Gastrocnemius medialis (tissue), 4 donors: ENCODE data around the gene PRKN. TPM values are rescaled to one million over a fixed set of nuclear protein-coding genes. Genes with fewer than 3 reads are reported as not detected.
"Not testable (repeated sequence)": the region's sequence is repeated elsewhere in the genome, so short reads cannot be mapped to it uniquely, and the experiment has no call there.

ENCODE experiments used
- ATAC-seq, 2 donors: fragments of 150-250 bp; one replicate each; pipeline ENCODE4 v1.9.1; 2016
- DNase-seq, 2 donors: peaks; one replicate each; pipeline ENCODE4 v3.0.0-alpha.2; 2019
- H3K27ac ChIP-seq, 4 donors: fragments of 200-600 bp; sonication (generic); 1 replicate in 1 of 4; 2 replicates in 3 of 4; pipeline ENCODE4 v1.5.1; 2016 to 2018; ENCODE audit warnings: mild to moderate bottlenecking in 2 of 4, moderate library complexity in 1 of 4
- H3K27me3 ChIP-seq, 3 donors: fragments of 200-600 bp; sonication (generic) in 2 of 3; 1 replicate in 1 of 3; 2 replicates in 2 of 3; pipeline versions ENCODE4 v1.5.1 to v1.6.0; 2016 to 2019; ENCODE audit warnings: mild to moderate bottlenecking in 1 of 3, moderate library complexity in 1 of 3
- H3K36me3 ChIP-seq, 2 donors: fragments of 200-600 bp; sonication (generic) in 1 of 2; one replicate each; pipeline ENCODE4 v1.5.1; 2017 to 2018
- H3K4me1 ChIP-seq, 2 donors: fragments of 200-600 bp; sonication (generic) in 1 of 2; one replicate each; pipeline ENCODE4 v1.5.1; 2016 to 2017; ENCODE audit warnings: mild to moderate bottlenecking in 2 of 2
- H3K4me3 ChIP-seq, 4 donors: fragments of 200-600 bp; sonication (generic) in 3 of 4; 1 replicate in 1 of 4; 2 replicates in 3 of 4; pipeline ENCODE4 v1.5.1; 2016 to 2019; ENCODE audit warnings: mild to moderate bottlenecking in 2 of 4
- H3K9me3 ChIP-seq, 3 donors: fragments of 200-600 bp; sonication (generic) in 2 of 3; 1 replicate in 1 of 3; 2 replicates in 2 of 3; pipeline ENCODE4 v1.5.1; 2016 to 2019
- CTCF ChIP-seq, 5 experiments: fragments of 450-650 bp in 3 of 5; fragments of 200-600 bp in 2 of 5; sonication (generic) in 2 of 5; IDR thresholded peaks in 4 of 5; conservative IDR thresholded peaks in 1 of 5; 1 replicate in 4 of 5; 2 replicates in 1 of 5; pipeline ENCODE4 v1.5.1; 2016 to 2019; ENCODE audit warnings: antibody characterized with exemption in 5 of 5, mild to moderate bottlenecking in 3 of 5, moderate library complexity in 3 of 5
- POLR2A ChIP-seq, 2 donors: fragments of 450-650 bp; IDR thresholded peaks; one replicate each; pipeline ENCODE4 v1.6.1; 2017; ENCODE audit warnings: antibody characterized with exemption in 2 of 2, mild to moderate bottlenecking in 2 of 2, moderate library complexity in 2 of 2
- in situ Hi-C, 4 donors: fragments of 200-750 bp; cut with MboI; loops; one replicate each; pipeline versions ENCODE4 v1.15.0 to v1.8.0; 2017; ENCODE audit warnings: low sequenced_read_pairs in 4 of 4
- intact Hi-C: fragments of 100-400 bp; cut with DNase I; formaldehyde crosslinking; loops from one replicate; pipeline ENCODE4 v1.15.1; 2023; ENCODE audit warnings: low total_unique reads
- total RNA-seq, 4 donors: library from RNA; depleted of rRNA; stranded (reverse); fragments of >200 nt; gene quantifications; one replicate each; pipeline versions ENCODE4 v1.1.0 to v1.2.3, GENCODE V29; 2016

Gene PRKN
- total RNA-seq, 4 donors from 2014 or later = 8.4 to 21.6 (median 13.7) TPM

DNA sequence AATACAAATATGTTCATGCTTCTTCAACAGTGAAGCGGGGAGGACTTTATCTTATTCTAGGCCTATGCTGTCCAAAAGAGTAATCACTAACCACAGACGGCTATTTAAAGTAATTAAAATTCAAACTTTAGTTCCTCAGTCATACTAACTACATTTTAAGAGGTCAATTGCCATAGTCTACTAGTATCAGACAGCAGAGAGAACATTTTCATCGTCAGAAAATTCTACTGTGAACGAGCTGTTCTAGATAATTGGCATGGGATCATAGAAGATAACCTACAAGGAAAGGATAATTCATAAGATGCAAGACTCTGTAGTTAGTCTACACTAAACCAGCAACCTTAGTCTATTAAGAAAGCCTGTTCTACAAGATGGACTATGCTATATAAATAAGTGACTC is 44.4 kb downstream of the PRKN start:
- no peak overlapping the region for H3K27ac ChIP-seq
- ATAC-seq (no peak), DNase-seq (no peak)
- intact Hi-C loops = no loop called here
- in situ Hi-C loops = no loop called here
- no peaks in the 10 kb centered on the region for H3K36me3 ChIP-seq
- no peaks in the 10 kb centered on the region for H3K27me3 ChIP-seq
- no peak overlapping the region for H3K4me3 ChIP-seq
- H3K9me3 ChIP-seq = no peaks in the 10 kb centered on the region
- peaks cover 0 to 9% of the 10 kb centered on the region in 2 donors for H3K4me1 ChIP-seq
- TF ChIP-seq CTCF (IDR thresholded peaks at IDR 0.05 in 4 of 5, conservative IDR thresholded peaks at IDR 0.05 in 1 of 5) = no peak
- no peak for TF ChIP-seq POLR2A (IDR thresholded peaks at IDR 0.05)

DNA sequence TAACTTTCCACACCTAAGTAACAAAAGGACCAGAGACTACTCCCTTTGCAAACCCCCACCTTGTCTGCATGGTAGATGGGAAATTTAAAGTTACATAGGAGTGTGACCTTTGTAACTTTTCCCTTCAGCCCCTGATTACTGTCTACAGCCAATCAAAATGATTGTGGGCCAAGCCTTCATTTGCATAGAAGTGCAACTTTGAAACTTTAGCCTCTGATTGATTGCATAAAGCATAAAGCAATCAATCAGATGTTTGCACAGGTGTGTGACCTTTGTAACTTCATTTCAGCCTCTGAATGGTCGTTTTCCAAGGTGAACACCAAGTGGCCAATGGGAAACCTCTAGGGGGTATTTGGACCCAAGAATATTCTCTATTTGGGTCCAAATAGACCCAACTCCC is 46.1 kb downstream of the PRKN start:
- in situ Hi-C loops (no loop called here), intact Hi-C loops (no loop called here)
- TF ChIP-seq POLR2A (IDR thresholded peaks at IDR 0.05) = no peak
- TF ChIP-seq CTCF (IDR thresholded peaks at IDR 0.05 in 4 of 5, conservative IDR thresholded peaks at IDR 0.05 in 1 of 5) = no peak
- H3K4me3 ChIP-seq = no peak overlapping the region
- no peaks in the 10 kb centered on the region for H3K27me3 ChIP-seq
- no peaks in the 10 kb centered on the region for H3K9me3 ChIP-seq
- DNase-seq (no peak), ATAC-seq (no peak)
- H3K4me1 ChIP-seq = peaks cover 0 to 5% of the 10 kb centered on the region in 2 donors
- no peak overlapping the region for H3K27ac ChIP-seq
- H3K36me3 ChIP-seq = no peaks in the 10 kb centered on the region

GRCh38 chr6:162680871-162681270 is 46.7 kb downstream of the PRKN start:
- Histone ChIP-seq H3K27me3 (no peaks in the 10 kb centered on the region), H3K4me3 (no peak overlapping the region), H3K4me1 (peaks cover 0 to 5% of the 10 kb centered on the region in 2 donors), H3K9me3 (no peaks in the 10 kb centered on the region), H3K36me3 (no peaks in the 10 kb centered on the region), H3K27ac (no peak overlapping the region)
- intact Hi-C loops = no loop called here
- in situ Hi-C loops = no loop called here
- ATAC-seq = no peak
- DNase-seq = no peak
- TF ChIP-seq CTCF (IDR thresholded peaks at IDR 0.05 in 4 of 5, conservative IDR thresholded peaks at IDR 0.05 in 1 of 5) = no peak
- TF ChIP-seq POLR2A (IDR thresholded peaks at IDR 0.05) = no peak

DNA sequence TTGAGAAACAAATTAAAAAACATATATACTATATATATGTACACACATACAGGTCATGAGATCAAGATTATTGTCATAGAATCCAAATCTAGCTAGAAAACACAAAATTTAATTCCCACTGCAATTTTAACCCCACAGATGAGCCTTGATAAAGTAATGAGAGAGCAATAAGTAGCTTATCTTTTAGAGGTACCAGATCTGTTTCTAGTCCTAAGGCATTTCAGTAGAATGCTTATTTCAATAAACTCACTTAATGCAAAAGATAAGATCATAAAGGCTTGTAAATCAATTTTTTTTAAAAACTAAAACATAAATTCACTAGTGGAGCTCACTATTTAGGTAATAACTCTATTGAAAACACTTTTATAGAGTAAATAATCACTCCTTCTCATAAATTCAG is 47.2 kb downstream of the PRKN start:
- ATAC-seq = no peak
- H3K27ac ChIP-seq = no peak overlapping the region
- H3K4me1 ChIP-seq = peaks cover 0 to 5% of the 10 kb centered on the region in 2 donors
- no peaks in the 10 kb centered on the region for H3K9me3 ChIP-seq
- H3K36me3 ChIP-seq = no peaks in the 10 kb centered on the region
- DNase-seq = no peak
- H3K27me3 ChIP-seq = no peaks in the 10 kb centered on the region
- TF ChIP-seq POLR2A (IDR thresholded peaks at IDR 0.05) (no peak), CTCF (IDR thresholded peaks at IDR 0.05 in 4 of 5, conservative IDR thresholded peaks at IDR 0.05 in 1 of 5) (no peak)
- no peak overlapping the region for H3K4me3 ChIP-seq
- in situ Hi-C loops = no loop called here
- intact Hi-C loops = no loop called here

- in situ Hi-C loops (no loop called here), intact Hi-C loops (no loop called here)
- peaks cover 0 to 5% of the 10 kb centered on the region in 2 donors for H3K4me1 ChIP-seq
- H3K27ac ChIP-seq = no peak overlapping the region
- H3K9me3 ChIP-seq = no peaks in the 10 kb centered on the region
- H3K27me3 ChIP-seq = no peaks in the 10 kb centered on the region
- no peak for DNase-seq
- no peak overlapping the region for H3K4me3 ChIP-seq
- no peaks in the 10 kb centered on the region for H3K36me3 ChIP-seq
- no peak for TF ChIP-seq CTCF (IDR thresholded peaks at IDR 0.05 in 4 of 5, conservative IDR thresholded peaks at IDR 0.05 in 1 of 5)
- no peak for TF ChIP-seq POLR2A (IDR thresholded peaks at IDR 0.05)
- ATAC-seq = no peak
These were observed 47.9 kb downstream of the PRKN start for GRCh38 chr6:162679681-162680080.

DNA sequence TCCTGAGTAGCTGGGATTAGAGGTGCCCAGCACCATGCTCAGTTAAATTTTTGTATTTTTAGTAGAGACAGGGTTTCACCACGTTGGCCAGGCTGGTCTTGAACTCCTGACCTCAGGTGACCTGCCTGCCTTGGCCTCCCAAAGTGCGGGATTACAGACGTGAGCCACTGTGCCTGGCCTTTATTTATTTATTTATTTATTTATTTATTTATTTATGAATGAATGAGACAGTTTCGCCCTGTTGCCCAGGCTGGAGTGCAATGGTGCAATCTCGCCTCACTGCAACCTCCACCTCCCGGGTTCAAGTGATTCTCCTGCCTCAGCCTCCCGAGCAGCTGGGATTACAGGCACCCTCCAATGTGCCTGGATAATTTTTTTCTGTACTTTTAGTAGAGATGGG is 48.7 kb downstream of the PRKN start:
- DNase-seq = not testable (repeated sequence)

More for the DNA sequence above, 48.7 kb downstream of the PRKN start:
- H3K36me3 ChIP-seq, in situ Hi-C loops, H3K27me3 ChIP-seq, H3K9me3 ChIP-seq, intact Hi-C loops, ATAC-seq, H3K4me1 ChIP-seq, H3K27ac ChIP-seq, H3K4me3 ChIP-seq: not testable (repeated sequence)
